K562 (cell line): ENCODE data around the gene SLC39A13. TPM values are rescaled to one million over a fixed set of nuclear protein-coding genes. Genes with fewer than 3 reads are reported as not detected.

Source experiments
- ARHGAP35 ChIP-seq: fragments of 450-650 bp; IDR thresholded peaks from 2 replicates; pipeline ENCODE4 v1.6.1; 2018; ENCODE audit not compliant: partially characterized antibody
- CBFA2T3 ChIP-seq: fragments of 450-650 bp; IDR thresholded peaks from 2 replicates; pipeline ENCODE4 v1.6.1; 2017
- DPF2 ChIP-seq: fragments of 450-650 bp; IDR thresholded peaks from 2 replicates; pipeline ENCODE4 v1.6.1; 2016
- ETS1 ChIP-seq: conservative IDR thresholded peaks from 2 replicates; pipeline ENCODE4 v1.6.1; 2011; ENCODE audit warnings: low read depth, mild to moderate bottlenecking, low read length; ENCODE audit not compliant: control insufficient read depth
- HNRNPK ChIP-seq: fragments of 200-400 bp; formaldehyde crosslinking; IDR thresholded peaks from one replicate; pipeline ENCODE4 v1.6.1; 2018; ENCODE audit warnings: mild to moderate bottlenecking, low read depth, low read length; ENCODE audit not compliant: poor library complexity, severe bottlenecking
- LEF1 ChIP-seq: fragments of 450-650 bp; IDR thresholded peaks from 2 replicates; pipeline ENCODE4 v1.6.1; 2016; ENCODE audit warnings: mild to moderate bottlenecking
- NUFIP1 ChIP-seq: fragments of 450-650 bp; IDR thresholded peaks from 2 replicates; pipeline ENCODE4 v1.6.1; 2018; ENCODE audit not compliant: partially characterized antibody
- PHF8 ChIP-seq: fragments of 200-600 bp; sonication (generic); IDR thresholded peaks from 2 replicates; pipeline ENCODE4 v1.6.1; 2012; ENCODE audit warnings: mixed run types, mild to moderate bottlenecking, inconsistent platforms, low read length, moderate library complexity, borderline replicate concordance
- POLR3A ChIP-seq: IDR thresholded peaks from 2 replicates; pipeline ENCODE4 v1.6.1; 2011; ENCODE audit warnings: borderline replicate concordance, mild to moderate bottlenecking, moderate library complexity; ENCODE audit not compliant: insufficient read length, insufficient read depth; ENCODE audit errors: extremely low read depth
- SMARCE1 ChIP-seq: fragments of 450-650 bp; IDR thresholded peaks from 2 replicates; pipeline ENCODE4 v1.7.1; 2016; ENCODE audit warnings: mild to moderate bottlenecking
- SRSF9 ChIP-seq: fragments of 200-400 bp; formaldehyde crosslinking; IDR thresholded peaks from 2 replicates; pipeline ENCODE4 v1.6.1; 2017; ENCODE audit warnings: low read depth, low read length, borderline replicate concordance
- TCF3 ChIP-seq: sonication (generic); formaldehyde crosslinking; IDR thresholded peaks from 2 replicates; pipeline ENCODE4 v1.4.0; 2020; ENCODE audit warnings: mild to moderate bottlenecking, missing genetic modification reagents
- TEAD2 ChIP-seq: fragments of 450-650 bp; IDR thresholded peaks from 2 replicates; pipeline ENCODE4 v1.6.1; 2016; ENCODE audit warnings: missing genetic modification characterization, control low read depth, missing compliant biosample characterization
- YY1 ChIP-seq, 3 experiments: IDR thresholded peaks; 2 replicates each; pipeline ENCODE4 v1.6.1; 2011; ENCODE audit warnings: low read length in 2 of 3, mild to moderate bottlenecking in 2 of 3, moderate library complexity in 2 of 3, borderline replicate concordance in 1 of 3, control low read depth in 1 of 3, low read depth in 1 of 3; ENCODE audit not compliant: insufficient read depth in 3 of 3, insufficient replicate concordance in 2 of 3, control insufficient read depth in 1 of 3, insufficient read length in 1 of 3; ENCODE audit errors: extremely low read depth in 1 of 3
- ZFX ChIP-seq: sonication (generic); formaldehyde crosslinking; IDR thresholded peaks from 2 replicates; pipeline ENCODE4 v1.8.0; 2022; ENCODE audit warnings: mild to moderate bottlenecking, missing genetic modification reagents, moderate library complexity
- ZNF175 ChIP-seq: fragments of 200-800 bp; sonication (Bioruptor generic); IDR thresholded peaks from 2 replicates; pipeline ENCODE4 v1.6.1; 2016; ENCODE audit warnings: low read depth, mild to moderate bottlenecking, missing genetic modification characterization, missing compliant biosample characterization
- ZNF232 ChIP-seq: sonication (generic); formaldehyde crosslinking; IDR thresholded peaks from 2 replicates; pipeline ENCODE4 v1.8.0; 2022; ENCODE audit warnings: mild to moderate bottlenecking, missing genetic modification reagents
- ZNF740 ChIP-seq, 3 experiments: fragments of 200-800 bp in 1 of 3; sonication (Bioruptor generic) in 1 of 3; sonication (generic) in 1 of 3; formaldehyde crosslinking in 1 of 3; IDR thresholded peaks; 2 replicates each; pipeline versions ENCODE4 v1.6.1 to v1.8.0; 2016 to 2022; ENCODE audit warnings: mild to moderate bottlenecking in 2 of 3, missing compliant biosample characterization in 2 of 3, missing genetic modification characterization in 2 of 3, missing genetic modification reagents in 1 of 3
- ZNF764 ChIP-seq: fragments of 250-450 bp; sonication (Bioruptor Pico); IDR thresholded peaks from 2 replicates; pipeline ENCODE4 v1.4.0; 2020; ENCODE audit warnings: low read depth, mild to moderate bottlenecking, moderate library complexity
- polyA plus RNA-seq, 8 experiments: library from polyadenylated mRNA; depleted of rRNA in 4 of 8; stranded (reverse) in 5 of 8; unstranded in 3 of 8; fragments of >200 nt; fragmentation: Nextera tagmentation in 2 of 8; fragmentation: Illumina TruSeq in 1 of 8; extraction: Ambion mirVana in 2 of 8; extraction: Trizol in 1 of 8; gene quantifications; 2 replicates each; pipeline versions ENCODE4 v1.2.1 to v1.2.3, GENCODE V29; 2011 to 2014; ENCODE audit warnings: inconsistent platforms in 1 of 8, missing spikeins in 1 of 8
- total RNA-seq, 7 experiments: library from RNA; depleted of rRNA in 6 of 7; stranded (reverse); fragments of >200 nt in 6 of 7; fragmentation: Illumina TruSeq in 2 of 7; extraction: Trizol in 2 of 7; gene quantifications; 2 replicates each; pipeline versions ENCODE4 v1.2.1 to v1.2.3, GENCODE V29; 2011 to 2021; ENCODE audit warnings: low replicate concordance in 1 of 7
- TF ChIP-seq, protein P1 (sequence below): fragments of 450-650 bp; IDR thresholded peaks from 2 replicates; pipeline ENCODE4 v1.6.1; 2016; ENCODE audit warnings: antibody characterized with exemption
- TF ChIP-seq, protein P2 (sequence below): sonication (generic); formaldehyde crosslinking; IDR thresholded peaks from 2 replicates; pipeline ENCODE4 v1.8.0; 2022; ENCODE audit warnings: mild to moderate bottlenecking, low read depth, missing genetic modification reagents

Gene SLC39A13
- total and polyA plus RNA-seq, 9 of the 15 experiments (the other 6 are each of a cell fraction or from before 2014, with no cell fraction given) = 0.17 to 15.9 (median 3.2) TPM

DNA sequence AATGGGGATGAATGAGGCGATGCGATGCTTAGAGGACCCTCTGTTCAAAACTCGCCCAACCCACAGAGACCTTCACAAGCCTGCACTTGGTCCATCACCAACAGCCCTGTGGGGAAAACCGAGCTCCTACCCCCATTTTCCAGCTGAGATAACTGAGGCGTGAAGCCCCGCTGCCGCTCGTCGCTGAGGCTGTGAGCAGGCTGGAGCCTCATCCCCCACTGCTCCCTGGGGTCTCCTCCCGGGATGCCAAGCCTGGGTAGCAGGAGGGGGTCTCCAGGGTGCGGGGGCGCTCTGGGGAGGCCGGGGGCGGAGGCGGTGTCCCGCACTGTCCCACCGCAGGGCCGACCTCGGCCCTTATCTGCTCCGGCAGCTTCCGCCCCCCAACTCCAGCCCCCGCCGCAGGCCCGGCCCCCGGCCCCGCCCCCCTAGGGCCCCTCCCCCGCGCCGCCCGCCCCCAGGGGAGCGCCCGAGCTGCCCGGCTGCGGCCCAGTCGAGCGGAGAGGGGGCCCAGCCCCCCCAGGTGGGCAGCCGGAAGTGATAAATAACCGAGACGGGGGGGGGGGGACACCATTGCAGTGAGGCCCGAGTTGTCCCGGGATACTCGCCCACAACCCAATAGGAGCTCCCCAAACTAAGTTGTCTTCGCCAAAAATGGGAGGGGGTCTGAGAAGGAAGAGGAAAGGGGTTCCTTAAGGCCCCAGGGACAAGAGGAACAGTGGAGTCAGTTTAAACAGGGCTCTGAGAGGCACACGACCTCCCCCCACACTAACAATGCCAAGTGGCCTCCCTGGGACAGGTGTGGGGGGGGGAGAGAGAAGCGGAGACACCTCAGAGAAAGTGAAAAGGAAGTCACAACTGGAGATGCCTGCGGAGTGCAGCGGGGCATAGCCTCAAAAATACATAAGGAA lies 8.3 kb upstream of the SLC39A13 start (continued):
- TF ChIP-seq ARHGAP35 = peak; percentile 19
- peak; percentile 65; the same call in 1 of the 2 replicates for TF ChIP-seq PHF8
- TF ChIP-seq DPF2 = peak; percentile 85
- TF ChIP-seq POLR3A = no peak
- no peak for TF ChIP-seq HNRNPK
- no peak for TF ChIP-seq ZNF232 (CRISPR knock-in tag)
- TF ChIP-seq, protein P1, sequence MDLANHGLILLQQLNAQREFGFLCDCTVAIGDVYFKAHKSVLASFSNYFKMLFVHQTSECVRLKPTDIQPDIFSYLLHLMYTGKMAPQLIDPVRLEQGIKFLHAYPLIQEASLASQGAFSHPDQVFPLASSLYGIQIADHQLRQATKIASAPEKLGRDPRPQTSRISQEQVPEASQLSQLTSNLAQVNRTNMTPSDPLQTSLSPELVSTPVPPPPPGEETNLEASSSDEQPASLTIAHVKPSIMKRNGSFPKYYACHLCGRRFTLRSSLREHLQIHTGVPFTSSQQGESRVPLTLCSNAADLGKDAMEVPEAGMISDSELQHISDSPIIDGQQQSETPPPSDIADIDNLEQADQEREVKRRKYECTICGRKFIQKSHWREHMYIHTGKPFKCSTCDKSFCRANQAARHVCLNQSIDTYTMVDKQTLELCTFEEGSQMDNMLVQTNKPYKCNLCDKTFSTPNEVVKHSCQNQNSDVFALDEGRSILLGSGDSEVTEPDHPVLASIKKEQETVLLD = no peak
- 0 out of 2 replicates have a peak, but pooled peaks have one; percentile 36 for TF ChIP-seq TCF3
- peak in 1 of 3 experiments; percentile 10 for TF ChIP-seq YY1 (IDR thresholded peaks at IDR 0.05; ENCODE audit: borderline replicate concordance in 1 of 3, control insufficient read depth in 1 of 3, extremely low read depth in 1 of 3, insufficient read depth in 3 of 3, insufficient read length in 1 of 3, insufficient replicate concordance in 2 of 3, low read depth in 1 of 3, low read length in 2 of 3)
- peak; percentile 93 for TF ChIP-seq ZNF740 (CRISPR knock-in tag; IDR thresholded peaks at IDR 0.05)
- TF ChIP-seq ZNF740 (tag; IDR thresholded peaks at IDR 0.05) = peak in 1 of 2 experiments; percentile 70; a peak in 2 of 4 replicates
- TF ChIP-seq, protein P2, sequence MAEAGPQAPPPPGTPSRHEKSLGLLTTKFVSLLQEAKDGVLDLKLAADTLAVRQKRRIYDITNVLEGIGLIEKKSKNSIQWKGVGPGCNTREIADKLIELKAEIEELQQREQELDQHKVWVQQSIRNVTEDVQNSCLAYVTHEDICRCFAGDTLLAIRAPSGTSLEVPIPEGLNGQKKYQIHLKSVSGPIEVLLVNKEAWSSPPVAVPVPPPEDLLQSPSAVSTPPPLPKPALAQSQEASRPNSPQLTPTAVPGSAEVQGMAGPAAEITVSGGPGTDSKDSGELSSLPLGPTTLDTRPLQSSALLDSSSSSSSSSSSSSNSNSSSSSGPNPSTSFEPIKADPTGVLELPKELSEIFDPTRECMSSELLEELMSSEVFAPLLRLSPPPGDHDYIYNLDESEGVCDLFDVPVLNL (CRISPR knock-in tag) = no peak
- TF ChIP-seq TEAD2 (tag) = no peak
- no peak for TF ChIP-seq SRSF9
- TF ChIP-seq ZFX (CRISPR knock-in tag) = peak; percentile 59
- peak; percentile 54; the same call in 1 of the 2 replicates for TF ChIP-seq SMARCE1
- no peak for TF ChIP-seq NUFIP1
- no peak; the same call in 1 of the 2 replicates for TF ChIP-seq ETS1
- TF ChIP-seq ZNF764 (CRISPR knock-in tag) = no peak
- 0 out of 2 replicates have a peak, but pooled peaks have one; percentile 45 for TF ChIP-seq ZNF175
- TF ChIP-seq LEF1 = no peak
- TF ChIP-seq CBFA2T3 = peak; percentile 55
